Embryonic facial prominence (tissue), 1 donor: Measurements from ENCODE around the gene OLFM1.
"Not testable (repeated sequence)": the region's sequence is repeated elsewhere in the genome, so short reads cannot be mapped to it uniquely, and the experiment has no call there.

Source experiments
- DNase-seq: peaks from one replicate; pipeline ENCODE4 v3.0.0-alpha.2; 2016; ENCODE audit errors: extremely low spot score

The OLFM1 gene

GRCh38 chr9:135131488-135131887 is 44.0 kb downstream of the OLFM1 start:
- DNase-seq: no peak

GRCh38 chr9:135132008-135132407 is 44.5 kb downstream of the OLFM1 start:
- no peak for DNase-seq

GRCh38 chr9:135134268-135135022 is 47.0 kb downstream of the OLFM1 start:
- no peak for DNase-seq

- no peak for DNase-seq
Observed at GRCh38 chr9:135135171-135135928, 47.9 kb downstream of the OLFM1 start.

GRCh38 chr9:135135929-135136315 is 48.5 kb downstream of the OLFM1 start:
- no peak for DNase-seq

- no peak for DNase-seq
Observed at GRCh38 chr9:135136481-135136880, 49.0 kb downstream of the OLFM1 start.

GRCh38 chr9:135136991-135137832 is 49.7 kb downstream of the OLFM1 start:
- DNase-seq: no peak

- no peak for DNase-seq
Observed at GRCh38 chr9:135138078-135138855, 50.8 kb downstream of the OLFM1 start.

- no peak for DNase-seq
Observed at GRCh38 chr9:135139366-135139959, 52.0 kb downstream of the OLFM1 start.

- no peak for DNase-seq
Observed at GRCh38 chr9:135141183-135141774, 53.8 kb downstream of the OLFM1 start.

GRCh38 chr9:135144581-135145170 is 57.2 kb downstream of the OLFM1 start:
- DNase-seq: no peak

- no peak for DNase-seq
Observed at GRCh38 chr9:135145312-135145711, 57.8 kb downstream of the OLFM1 start.

- no peak for DNase-seq
Observed at GRCh38 chr9:135146241-135146640, 58.8 kb downstream of the OLFM1 start.

GRCh38 chr9:135146766-135147473 is 59.5 kb downstream of the OLFM1 start:
- no peak for DNase-seq

GRCh38 chr9:135147474-135147805 is 60.0 kb downstream of the OLFM1 start:
- DNase-seq: no peak

- DNase-seq: no peak
Observed at GRCh38 chr9:135147938-135148337, 60.5 kb downstream of the OLFM1 start.

- no peak for DNase-seq
Observed at GRCh38 chr9:135148386-135148785, 60.9 kb downstream of the OLFM1 start.

- DNase-seq: not testable (repeated sequence)
Observed at GRCh38 chr9:135149901-135150300, 62.4 kb downstream of the OLFM1 start.

- DNase-seq: no peak
Observed at GRCh38 chr9:135150981-135151380, 63.5 kb downstream of the OLFM1 start.
